A673 (cell line): ENCODE measurements around the gene HMX1.

Experiments used
- CTCF ChIP-seq: fragments of 300-800, 200-600 bp; sonication (generic); conservative IDR thresholded peaks from 2 replicates; pipeline ENCODE4 v1.5.1; 2017; ENCODE audit warnings: low read depth, mild to moderate bottlenecking, antibody characterized with exemption, low read length, moderate library complexity, mixed read lengths
- EZH2 ChIP-seq: fragments of 200-600 bp; sonication (generic); IDR thresholded peaks from 2 replicates; pipeline ENCODE4 v1.6.1; 2017; ENCODE audit warnings: borderline replicate concordance, low read depth, mild to moderate bottlenecking, mixed read lengths, antibody characterized with exemption, low read length; ENCODE audit not compliant: poor library complexity, severe bottlenecking

DNA sequence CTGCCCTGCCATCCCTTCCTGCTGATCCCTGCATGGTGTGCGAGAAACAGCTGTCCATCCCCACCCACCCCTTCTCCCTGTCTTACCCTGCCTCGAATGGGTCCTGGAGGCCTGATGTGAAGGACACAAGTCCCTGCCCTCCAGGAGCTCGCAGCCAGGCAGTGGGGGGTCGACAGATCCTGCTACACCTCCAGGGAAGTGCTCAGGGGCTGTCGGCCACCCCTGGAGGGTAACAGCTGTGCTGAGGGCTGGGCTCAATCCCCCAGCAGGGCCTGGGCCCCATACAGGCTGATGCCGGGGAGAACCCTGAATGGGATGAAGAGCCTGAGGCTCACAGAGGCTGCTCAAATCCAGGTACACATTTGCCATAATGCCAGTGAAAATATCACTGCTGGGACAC lies 17.6 kb downstream of the HMX1 start:
- TF ChIP-seq EZH2, result no peak
- TF ChIP-seq CTCF, result no peak
